ENCODE data around the gene LGALS12. TPM values are rescaled to one million over a fixed set of nuclear protein-coding genes. Genes with fewer than 3 reads are reported as not detected.

LGALS12 gene
- total and polyA plus RNA-seq, 10 of the 15 experiments (the other 5 are each of a cell fraction or from before 2014, with no cell fraction given): not detected

GRCh38 chr11:63489879-63490278 lies 16.0 kb upstream of the LGALS12 start:
- no TSS peak for BruUV-seq (replicated peaks)
- no peak for ATAC-seq

More at GRCh38 chr11:63489879-63490278, 16.0 kb upstream of the LGALS12 start:
- Histone ChIP-seq H3K27me3 (replicated peaks in 1 of 2; ENCODE audit: control insufficient read depth in 2 of 2, insufficient read depth in 2 of 2, low read length in 1 of 2) (peaks cover 3 to 8% of the 10 kb centered on the region in 2 experiments; a peak in 3 of 4 replicates), H3K4me3 (no peak overlapping the region), H3K79me2 (ENCODE audit: control insufficient read depth, insufficient read depth, low read length) (no peaks in the 10 kb centered on the region), H3K27ac (ENCODE audit: control insufficient read depth, insufficient read depth) (no peak overlapping the region), H2AFZ (ENCODE audit: control insufficient read depth, low read depth, low read length) (no peak overlapping the region), H3K4me1 (ENCODE audit: control insufficient read depth, insufficient read depth, low read length) (no peaks in the 10 kb centered on the region), H3K9ac (ENCODE audit: control insufficient read depth, insufficient read depth, low read length) (no peak overlapping the region), H3K4me2 (ENCODE audit: control insufficient read depth, insufficient read depth) (no peak overlapping the region), H3K9me3 (replicated peaks; ENCODE audit: control insufficient read depth, insufficient read depth, low read length) (peaks cover 2% of the 10 kb centered on the region; the same call in 2 of the 3 replicates), H4K20me1 (ENCODE audit: control insufficient read depth, insufficient read depth) (no peaks in the 10 kb centered on the region), H3K36me3 (ENCODE audit: control insufficient read depth in 2 of 2, insufficient read depth in 2 of 2, low read length in 1 of 2) (no peaks in the 10 kb centered on the region)
- intact Hi-C loops (cut with micrococcal nuclease; ENCODE audit: unreplicated experiment) (no loop called here), in situ Hi-C loops (cut with MboI) (no loop called here)
- ChIA-PET CTCF (interaction anchor here (0.5 to 6.0 kb wide), 2 partner anchors 10 to 26 kb away, joined by 3 to 25 read pairs; no protein-coding TSS in a partner anchor), RAD21 (ENCODE audit: unreplicated experiment) (interaction anchor here (1.6 kb wide), 1 partner anchor 11 kb away, joined by 7 read pairs; no protein-coding TSS in a partner anchor), POLR2A (no interaction called here), SMC1A (ENCODE audit: uncharacterized antibody, unreplicated experiment) (interaction anchor here (0.8 to 1.9 kb wide), 4 partner anchors 9 to 144 kb away, joined by 3 to 7 read pairs (median 4); no protein-coding TSS in a partner anchor)
- FAIRE-seq (no peak), DNase-seq (ENCODE audit: low read depth, low spot score) (no peak)
- 23% methylated on average over 3 of the region's 3 CpGs for WGBS (ENCODE audit: insufficient coverage, insufficient replicate concordance, low lambda C conversion rate, missing lambda C conversion rate)
- TF ChIP-seq CTCF (IDR thresholded peaks at IDR 0.05 in 2 of 3, conservative IDR thresholded peaks at IDR 0.05 in 1 of 3; ENCODE audit: control insufficient read depth in 2 of 3, extremely low read depth in 1 of 3, insufficient read depth in 1 of 3, low read depth in 3 of 3, low read length in 3 of 3): no peak
- no peak for TF ChIP-seq DPF2 (IDR thresholded peaks at IDR 0.05)
- TF ChIP-seq KDM1A (IDR thresholded peaks at IDR 0.05; ENCODE audit: borderline replicate concordance): no peak

All from GM12878 (cell line).